Activated CD8-positive, alpha-beta T cell treated with anti-CD3 and anti-CD28 coated beads, Interleukin-2, amount 10 ng/mL, durations not matched to agents 7 days and 5 days (primary cell): ENCODE data around the gene RELT. TPM values are rescaled to one million over a fixed set of nuclear protein-coding genes. Genes with fewer than 3 reads are reported as not detected.

Experiments used
- ATAC-seq: fragments of 150-1000 bp; cut with Tn5 transposase; one replicate; pipeline ENCODE4 v1.10.0; 2021; ENCODE audit warnings: moderate library complexity
- CTCF ChIA-PET: fragments of 350-600 bp; sonication (Branson Sonifier 250); formaldehyde crosslinking; loops from one replicate; lab custom pipeline; 2021; ENCODE audit warnings: antibody characterized with exemption; lab: Charles Lee
- POLR2A ChIA-PET: fragments of 350-600 bp; sonication (Branson Sonifier 250); formaldehyde crosslinking; loops from one replicate; lab custom pipeline; 2021; ENCODE audit warnings: antibody characterized with exemption; lab: Charles Lee
- DNase-seq: peaks from one replicate; pipeline ENCODE4 v3.0.0-alpha.2; 2020
- H3K27ac Mint-ChIP-seq: one replicate; pipeline ENCODE4 v1.8.0; 2021; ENCODE audit warnings: mild to moderate bottlenecking, mixed read lengths
- H3K27me3 Mint-ChIP-seq: one replicate; pipeline ENCODE4 v1.8.0; 2021; ENCODE audit warnings: low read depth, mixed read lengths
- H3K36me3 Mint-ChIP-seq: one replicate; pipeline ENCODE4 v1.8.0; 2021; ENCODE audit warnings: low read depth, mixed read lengths
- H3K4me1 Mint-ChIP-seq: one replicate; pipeline ENCODE4 v1.8.0; 2021; ENCODE audit warnings: low read depth, mixed read lengths
- H3K4me3 Mint-ChIP-seq: one replicate; pipeline ENCODE4 v1.8.0; 2021; ENCODE audit warnings: mild to moderate bottlenecking, mixed read lengths
- H3K9me3 Mint-ChIP-seq: one replicate; pipeline ENCODE4 v1.8.0; 2022; ENCODE audit warnings: mixed read lengths; ENCODE audit not compliant: insufficient read depth
- total RNA-seq, 2 experiments: library from RNA; stranded (reverse); gene quantifications; one replicate each; pipeline ENCODE4 v1.2.3, GENCODE V29; 2021

The RELT gene
- total RNA-seq, 2 experiments from 2014 or later: 28.6 to 33.2 TPM

DNA sequence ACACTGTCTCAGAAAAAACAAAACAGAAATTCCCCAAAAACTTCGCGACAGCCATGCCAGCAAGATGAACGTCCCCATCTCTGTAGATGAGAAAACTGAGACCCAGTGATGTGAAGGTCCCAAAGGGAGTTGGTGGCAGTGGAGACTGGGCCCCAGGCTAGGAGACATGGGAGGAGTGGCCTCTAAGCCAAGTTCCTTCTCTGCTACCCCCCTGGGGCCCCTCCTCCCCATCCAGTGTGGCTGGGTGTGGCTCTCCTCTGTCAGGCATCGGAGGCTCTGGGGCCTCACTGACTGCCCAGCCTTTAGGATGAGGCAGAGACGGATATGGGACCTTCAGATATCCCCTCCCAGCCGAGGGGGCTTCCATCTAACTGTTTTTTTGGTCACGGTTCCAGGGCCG is 9.8 kb downstream of the RELT start:
- Mint-ChIP-seq H3K4me1 (peaks cover 78% of the 10 kb centered on the region), H3K27ac (peak overlapping the region; percentile 94), H3K9me3 (no peaks in the 10 kb centered on the region), H3K36me3 (peaks cover 18% of the 10 kb centered on the region), H3K4me3 (no peak overlapping the region), H3K27me3 (no peaks in the 10 kb centered on the region)
- ChIA-PET CTCF (interaction anchor here (0.9 to 9.1 kb wide), 5 partner anchors 8 to 79 kb away, joined by 3 to 75 read pairs (median 18); partner anchors contain the start of gene ARHGEF17), POLR2A (interaction anchor here (1.2 kb wide), 1 partner anchor 8 kb away, joined by 5 read pairs; no protein-coding TSS in a partner anchor)
- DNase-seq: no peak
- ATAC-seq: no peak

GRCh38 chr11:73386546-73386945 is 10.3 kb downstream of the RELT start:
- DNase-seq (no peak), ATAC-seq (no peak)
- H3K9me3 Mint-ChIP-seq: no peaks in the 10 kb centered on the region
- H3K27ac Mint-ChIP-seq: peak overlapping the region; percentile 94
- H3K36me3 Mint-ChIP-seq: peaks cover 18% of the 10 kb centered on the region
- H3K4me1 Mint-ChIP-seq: peaks cover 75% of the 10 kb centered on the region
- ChIA-PET POLR2A (interaction anchor here (1.2 kb wide), 1 partner anchor 9 kb away, joined by 5 read pairs; no protein-coding TSS in a partner anchor), CTCF (interaction anchor here (5.8 to 9.1 kb wide), 2 partner anchors 35 to 80 kb away, joined by 18 to 75 read pairs; partner anchors contain the start of gene ARHGEF17)
- no peak overlapping the region for H3K4me3 Mint-ChIP-seq
- H3K27me3 Mint-ChIP-seq: no peaks in the 10 kb centered on the region

- Mint-ChIP-seq H3K27me3 (no peaks in the 10 kb centered on the region), H3K9me3 (no peaks in the 10 kb centered on the region)
- POLR2A ChIA-PET: no interaction called here
These were observed 11.5 kb downstream of the RELT start for GRCh38 chr11:73387594-73388264.

GRCh38 chr11:73388265-73389133 is 12.3 kb downstream of the RELT start:
- Mint-ChIP-seq H3K4me1 (peaks cover 66% of the 10 kb centered on the region), H3K36me3 (peaks cover 18% of the 10 kb centered on the region), H3K27me3 (no peaks in the 10 kb centered on the region), H3K27ac (peak overlapping the region; percentile 94), H3K9me3 (no peaks in the 10 kb centered on the region), H3K4me3 (no peak overlapping the region)
- no peak for ATAC-seq
- no peak for DNase-seq
- POLR2A ChIA-PET: interaction anchor here (1.7 kb wide), 1 partner anchor 11 kb away, joined by 3 read pairs; no protein-coding TSS in a partner anchor
- CTCF ChIA-PET: interaction anchor here (1.0 to 9.1 kb wide), 3 partner anchors 28 to 82 kb away, joined by 3 to 75 read pairs (median 18); partner anchors contain the start of gene ARHGEF17

More at GRCh38 chr11:73387594-73388264, 11.5 kb downstream of the RELT start:
- CTCF ChIA-PET: interaction anchor here (5.8 to 9.1 kb wide), 2 partner anchors 36 to 81 kb away, joined by 18 to 75 read pairs; partner anchors contain the start of gene ARHGEF17
- DNase-seq (no peak), ATAC-seq (no peak)
- peaks cover 18% of the 10 kb centered on the region for H3K36me3 Mint-ChIP-seq
- H3K4me3 Mint-ChIP-seq: no peak overlapping the region
- H3K27ac Mint-ChIP-seq: peak overlapping the region; percentile 94
- peaks cover 67% of the 10 kb centered on the region for H3K4me1 Mint-ChIP-seq

GRCh38 chr11:73389134-73389525 is 12.9 kb downstream of the RELT start:
- no peak for ATAC-seq
- Mint-ChIP-seq H3K9me3 (no peaks in the 10 kb centered on the region), H3K4me1 (peaks cover 60% of the 10 kb centered on the region), H3K36me3 (peaks cover 21% of the 10 kb centered on the region), H3K27me3 (no peaks in the 10 kb centered on the region), H3K4me3 (no peak overlapping the region), H3K27ac (peak overlapping the region; percentile 47)
- DNase-seq: no peak
- ChIA-PET CTCF (interaction anchor here (1.0 to 9.1 kb wide), 4 partner anchors 29 to 82 kb away, joined by 3 to 75 read pairs (median 10); partner anchors contain the start of gene ARHGEF17), POLR2A (interaction anchor here (1.7 kb wide), 1 partner anchor 12 kb away, joined by 3 read pairs; no protein-coding TSS in a partner anchor)

GRCh38 chr11:73389916-73390315 is 13.7 kb downstream of the RELT start:
- DNase-seq (no peak), ATAC-seq (no peak)
- Mint-ChIP-seq H3K27me3 (no peaks in the 10 kb centered on the region), H3K9me3 (no peaks in the 10 kb centered on the region), H3K27ac (no peak overlapping the region), H3K36me3 (peaks cover 26% of the 10 kb centered on the region), H3K4me3 (no peak overlapping the region), H3K4me1 (peaks cover 52% of the 10 kb centered on the region)
- CTCF ChIA-PET: interaction anchor here (1.4 to 9.1 kb wide), 2 partner anchors 38 to 40 kb away, joined by 3 to 75 read pairs; no protein-coding TSS in a partner anchor
- POLR2A ChIA-PET: interaction anchor here (1.7 kb wide), 1 partner anchor 13 kb away, joined by 3 read pairs; no protein-coding TSS in a partner anchor

DNA sequence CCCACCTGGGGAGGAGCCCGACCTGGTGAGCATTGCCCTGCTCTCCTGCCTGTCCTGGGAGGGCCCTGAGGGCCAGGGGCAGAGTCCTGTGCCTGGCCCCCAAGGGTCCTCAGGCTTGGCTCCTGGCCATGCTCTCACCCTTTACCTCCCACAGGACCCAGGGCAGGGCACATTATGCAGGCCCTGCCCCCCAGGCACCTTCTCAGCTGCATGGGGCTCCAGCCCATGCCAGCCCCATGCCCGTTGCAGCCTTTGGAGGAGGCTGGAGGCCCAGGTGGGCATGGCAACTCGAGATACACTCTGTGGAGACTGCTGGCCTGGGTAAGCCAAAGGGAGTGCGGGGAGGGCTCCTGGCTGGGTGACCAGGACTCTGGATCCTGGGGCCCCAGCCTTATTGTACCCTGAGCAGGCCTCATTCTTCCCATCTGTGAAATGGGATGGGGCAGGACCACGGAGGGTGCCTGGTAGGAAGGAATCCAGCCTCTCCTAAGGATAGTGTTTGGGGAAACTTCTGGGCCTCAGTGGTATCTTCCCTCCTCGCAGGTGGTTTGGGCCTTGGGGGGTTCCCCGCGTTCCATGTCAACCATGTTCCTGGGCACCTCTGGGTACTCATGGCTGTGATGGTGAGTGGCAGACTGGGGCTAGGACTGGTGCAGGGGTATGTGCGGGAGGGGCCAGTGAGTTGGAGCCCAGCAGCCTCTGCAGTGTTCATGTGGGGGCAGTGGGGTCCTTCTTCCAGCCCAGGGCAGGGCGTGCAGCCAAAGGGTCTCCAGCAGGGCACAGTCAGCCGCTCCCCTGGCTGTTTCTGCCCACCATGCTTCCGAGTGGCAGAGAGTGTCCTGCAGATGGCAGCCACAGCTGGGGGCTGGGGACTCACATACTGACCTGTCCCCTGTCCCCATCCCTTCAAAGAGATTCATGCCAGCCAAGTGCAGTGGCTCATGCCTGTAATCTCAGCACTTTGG is 14.7 kb downstream of the RELT start:
- CTCF ChIA-PET: interaction anchor here (1.4 kb wide), 1 partner anchor 41 kb away, joined by 3 read pairs; no protein-coding TSS in a partner anchor
- ATAC-seq (no peak), DNase-seq (no peak)
- H3K4me1 Mint-ChIP-seq: peaks cover 43% of the 10 kb centered on the region
- H3K36me3 Mint-ChIP-seq: peaks cover 30% of the 10 kb centered on the region
- peak overlapping the region; percentile 34 for H3K27ac Mint-ChIP-seq
- no peaks in the 10 kb centered on the region for H3K27me3 Mint-ChIP-seq
- POLR2A ChIA-PET: no interaction called here
- H3K9me3 Mint-ChIP-seq: no peaks in the 10 kb centered on the region
- H3K4me3 Mint-ChIP-seq: no peak overlapping the region

DNA sequence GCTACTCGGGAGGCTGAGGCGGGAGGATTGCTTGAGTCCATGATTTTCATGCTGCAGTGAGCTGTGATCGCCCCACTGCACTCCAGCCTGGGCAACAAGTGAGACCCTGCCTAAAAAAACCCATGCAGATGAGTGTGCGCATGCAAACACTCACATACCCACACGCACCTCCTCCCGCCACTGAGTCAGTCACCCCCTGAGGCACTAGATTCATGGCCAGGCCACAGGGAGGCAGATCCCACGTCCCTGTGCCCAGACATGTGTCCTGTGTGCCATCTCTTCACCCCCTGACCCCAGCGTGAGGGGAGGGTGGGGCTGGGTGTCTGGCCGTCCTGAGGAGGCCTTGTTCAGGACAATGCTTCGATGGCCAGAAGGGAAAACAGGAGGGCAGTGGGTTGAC is 15.5 kb downstream of the RELT start:
- POLR2A ChIA-PET: no interaction called here
- CTCF ChIA-PET: interaction anchor here (2.3 to 3.6 kb wide), 2 partner anchors 10 to 41 kb away, joined by 11 to 101 read pairs; no protein-coding TSS in a partner anchor
- peaks cover 35% of the 10 kb centered on the region for H3K36me3 Mint-ChIP-seq
- H3K9me3 Mint-ChIP-seq: no peaks in the 10 kb centered on the region
- ATAC-seq (no peak), DNase-seq (no peak)
- no peak overlapping the region for H3K4me3 Mint-ChIP-seq
- H3K27me3 Mint-ChIP-seq: no peaks in the 10 kb centered on the region
- peaks cover 35% of the 10 kb centered on the region for H3K4me1 Mint-ChIP-seq
- no peak overlapping the region for H3K27ac Mint-ChIP-seq

DNA sequence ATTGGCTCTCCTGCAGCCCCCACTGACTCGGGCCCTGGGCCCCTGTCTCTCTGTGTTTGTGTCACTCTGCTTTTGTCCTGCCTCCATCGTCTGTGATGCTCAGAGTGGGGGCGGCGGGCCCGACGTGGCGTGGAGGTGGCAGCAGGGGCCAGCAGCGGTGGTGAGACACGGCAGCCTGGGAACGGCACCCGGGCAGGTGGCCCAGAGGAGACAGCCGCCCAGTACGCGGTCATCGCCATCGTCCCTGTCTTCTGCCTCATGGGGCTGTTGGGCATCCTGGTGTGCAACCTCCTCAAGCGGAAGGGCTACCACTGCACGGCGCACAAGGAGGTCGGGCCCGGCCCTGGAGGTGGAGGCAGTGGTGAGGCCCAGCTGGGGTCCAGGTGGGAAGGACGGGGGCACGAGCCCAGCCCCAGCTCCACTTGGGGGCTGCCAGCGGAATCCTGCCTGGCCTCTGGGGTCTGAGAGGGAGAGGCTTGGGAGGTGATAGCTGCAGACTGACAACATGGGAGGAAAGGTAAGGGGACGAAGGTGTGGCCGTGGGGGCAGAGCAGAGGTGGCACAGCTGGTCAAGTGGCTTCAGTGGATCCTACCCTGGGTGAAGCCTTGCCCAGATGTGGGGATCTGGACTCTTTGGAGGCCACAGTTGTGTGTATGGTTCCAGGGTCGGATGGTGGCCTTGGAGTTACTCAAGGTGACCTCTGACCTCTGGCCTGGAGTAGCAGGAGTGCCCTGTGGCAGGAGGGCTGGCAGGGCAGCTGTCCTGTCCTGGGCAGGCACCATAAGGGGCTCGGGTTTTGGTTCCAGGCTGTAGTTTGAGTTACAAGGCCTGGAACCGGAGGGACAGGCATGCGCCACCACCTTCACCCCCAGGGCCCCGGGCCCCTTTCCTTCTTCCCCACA is 16.2 kb downstream of the RELT start:
- POLR2A ChIA-PET: no interaction called here
- H3K27ac Mint-ChIP-seq: no peak overlapping the region

GRCh38 chr11:73393011-73393380 is 16.8 kb downstream of the RELT start:
- ATAC-seq (no peak), DNase-seq (no peak)
- H3K9me3 Mint-ChIP-seq: no peaks in the 10 kb centered on the region
- peaks cover 39% of the 10 kb centered on the region for H3K36me3 Mint-ChIP-seq
- CTCF ChIA-PET: interaction anchor here (0.7 to 3.6 kb wide), 23 partner anchors 8 to 268 kb away, joined by 3 to 101 read pairs (median 3); no protein-coding TSS in a partner anchor
- no peak overlapping the region for H3K4me3 Mint-ChIP-seq
- POLR2A ChIA-PET: no interaction called here
- peaks cover 22% of the 10 kb centered on the region for H3K4me1 Mint-ChIP-seq
- H3K27ac Mint-ChIP-seq: peak overlapping the region; percentile 69
- H3K27me3 Mint-ChIP-seq: no peaks in the 10 kb centered on the region

More for the DNA sequence above, 16.2 kb downstream of the RELT start:
- no peaks in the 10 kb centered on the region for H3K9me3 Mint-ChIP-seq
- H3K4me1 Mint-ChIP-seq: peaks cover 28% of the 10 kb centered on the region
- ATAC-seq (no peak), DNase-seq (no peak)
- CTCF ChIA-PET: interaction anchor here (0.7 to 3.6 kb wide), 21 partner anchors 7 to 268 kb away, joined by 3 to 101 read pairs (median 4); no protein-coding TSS in a partner anchor
- H3K27me3 Mint-ChIP-seq: no peaks in the 10 kb centered on the region
- no peak overlapping the region for H3K4me3 Mint-ChIP-seq
- H3K36me3 Mint-ChIP-seq: peaks cover 38% of the 10 kb centered on the region
